NCI-H146 treated with DMSO at 0.1 percent for 48 hours (cell line): Measurements from ENCODE around the gene TUBGCP2.

Experiments used
- DNase-seq: peaks from one replicate; lab custom pipeline; 2025; ENCODE audit not compliant: unreplicated experiment; lab: John Stamatoyannopoulos, UW

TUBGCP2 gene

DNA sequence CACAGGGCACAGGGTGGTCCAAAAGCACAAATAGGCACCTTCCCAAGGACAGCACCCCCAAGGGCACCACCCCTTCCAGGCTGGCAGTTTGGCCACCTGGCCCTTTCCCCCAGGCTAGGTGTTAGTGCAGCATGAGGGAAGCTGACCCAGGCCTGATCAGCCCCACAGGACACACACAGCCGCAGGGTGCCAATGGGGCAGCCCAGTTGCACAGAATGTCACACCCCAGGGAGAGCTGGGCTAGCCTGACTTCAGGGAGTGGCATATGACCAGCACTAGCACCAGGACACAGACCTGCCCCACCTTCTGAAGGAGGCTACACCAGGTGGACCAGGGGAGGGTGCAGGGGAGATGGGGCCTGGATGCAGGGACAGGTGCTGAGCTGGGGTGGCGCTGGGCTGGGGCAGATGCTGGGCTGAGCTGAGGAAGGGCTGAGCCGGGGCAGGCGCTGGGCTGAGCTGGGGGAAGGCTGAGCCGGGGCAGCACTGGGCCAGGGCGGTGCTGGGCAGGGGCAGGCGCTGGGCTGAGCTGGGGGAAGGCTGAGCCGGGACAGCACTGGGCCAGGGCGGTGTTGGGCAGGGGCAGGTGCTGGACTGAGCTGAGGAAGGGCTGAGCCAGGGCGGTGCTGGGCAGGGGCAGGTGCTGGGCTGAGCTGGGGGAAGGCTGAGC lies 28.1 kb downstream of the TUBGCP2 start:
- no peak for DNase-seq

DNA sequence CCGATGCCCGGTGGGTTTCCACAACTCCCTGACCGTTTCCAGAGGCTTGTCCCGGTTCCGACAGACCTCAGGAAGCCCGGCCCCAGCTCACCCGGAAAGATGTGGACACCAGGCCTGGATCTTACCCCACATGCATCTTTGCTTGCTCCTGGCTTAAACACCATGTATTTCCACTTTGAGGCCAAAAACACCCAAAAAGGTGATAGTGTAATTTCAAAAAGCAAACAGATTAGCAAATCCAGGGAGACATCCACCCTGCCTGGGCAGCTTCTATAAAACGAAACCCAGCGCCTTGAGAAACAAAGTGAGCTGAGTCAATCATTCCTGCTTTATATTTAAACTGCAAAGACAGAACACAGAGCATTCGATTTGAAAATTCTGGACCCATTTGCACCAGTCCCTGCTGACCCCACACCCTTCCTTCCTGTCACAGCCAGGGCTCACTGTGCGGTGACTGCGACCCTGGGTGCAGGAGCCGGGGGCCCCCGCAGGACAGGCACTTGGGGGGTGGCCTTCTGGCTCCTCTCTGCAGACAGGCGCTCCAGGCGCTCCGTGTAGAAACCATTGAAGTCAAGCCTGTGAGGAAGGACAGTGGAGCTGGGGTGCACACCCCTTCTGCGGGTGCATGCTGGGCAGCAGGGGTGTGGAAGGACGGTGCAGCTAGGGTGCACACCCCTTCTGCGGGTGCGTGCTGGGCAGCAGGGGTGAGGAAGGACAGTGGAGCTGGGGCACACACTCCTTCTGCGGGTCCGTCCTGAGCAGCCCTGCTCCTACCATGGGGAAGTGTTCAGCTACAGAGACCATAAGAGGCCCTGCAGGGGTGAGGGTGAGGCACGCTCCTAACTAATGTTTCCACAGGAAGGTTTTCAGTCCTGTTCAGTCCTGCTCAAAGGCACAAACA lies 29.1 kb downstream of the TUBGCP2 start:
- DNase-seq = no peak

DNA sequence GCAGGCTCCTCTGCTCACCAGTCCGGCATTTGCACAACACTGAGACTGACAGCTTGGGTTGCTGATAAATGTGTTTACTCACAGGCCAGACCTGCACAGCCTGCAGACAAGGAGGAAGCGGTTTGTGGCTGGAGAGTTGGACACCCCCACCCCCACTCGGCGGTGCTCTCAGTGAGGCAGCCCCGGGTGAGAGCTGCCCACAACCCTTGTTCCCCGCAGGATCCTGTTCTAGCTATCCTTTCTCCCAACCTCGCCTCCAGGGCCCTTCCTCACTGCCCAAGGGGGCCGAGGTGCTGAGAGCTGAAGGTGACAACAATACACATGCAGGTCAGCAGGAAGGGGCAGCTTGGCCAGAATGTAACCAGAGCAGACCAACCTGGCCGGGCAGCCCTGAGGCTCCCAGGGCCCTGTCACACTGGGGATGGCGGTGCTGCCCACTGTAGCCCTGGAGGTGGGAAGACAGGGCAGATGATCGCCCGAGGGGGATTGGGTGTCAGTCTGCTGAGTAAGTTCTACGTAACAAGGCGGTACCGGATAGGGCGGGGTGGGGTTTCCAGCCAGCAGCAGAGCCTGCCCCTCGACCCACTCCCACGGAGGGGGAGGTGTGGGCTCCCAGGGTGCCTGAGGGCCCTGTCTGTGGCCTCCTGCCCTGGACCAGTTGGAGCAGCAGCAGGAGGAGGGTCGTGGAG lies 30.0 kb downstream of the TUBGCP2 start:
- no peak for DNase-seq

DNA sequence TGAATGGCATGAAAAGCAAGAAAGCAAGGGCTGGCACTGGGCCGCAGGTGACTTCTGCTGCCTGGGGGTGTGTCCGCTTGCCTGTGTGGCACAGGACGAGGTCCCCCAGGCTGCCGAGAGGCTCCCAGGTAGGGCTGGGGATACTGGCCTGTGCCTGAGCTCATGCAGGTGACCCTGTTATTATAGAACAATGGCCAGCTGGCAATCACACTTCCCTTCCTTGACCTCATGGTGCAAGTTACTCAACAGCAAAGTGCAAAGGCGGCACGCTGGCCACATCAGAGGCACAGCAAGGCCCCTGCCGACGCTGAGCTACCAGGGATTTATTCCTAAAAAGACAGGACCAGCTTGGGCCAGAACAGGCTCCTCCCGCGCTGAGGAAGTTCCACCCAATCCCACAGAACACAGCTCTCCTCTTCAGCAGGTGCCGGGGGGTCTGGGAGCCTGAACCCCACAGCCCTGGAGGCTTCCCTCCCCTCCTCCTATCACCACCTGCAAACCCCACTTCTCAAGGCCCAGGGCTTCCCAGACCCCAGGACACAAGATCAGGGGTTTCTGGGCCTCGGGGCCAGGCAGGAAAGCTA lies 30.6 kb downstream of the TUBGCP2 start:
- no peak for DNase-seq

DNA sequence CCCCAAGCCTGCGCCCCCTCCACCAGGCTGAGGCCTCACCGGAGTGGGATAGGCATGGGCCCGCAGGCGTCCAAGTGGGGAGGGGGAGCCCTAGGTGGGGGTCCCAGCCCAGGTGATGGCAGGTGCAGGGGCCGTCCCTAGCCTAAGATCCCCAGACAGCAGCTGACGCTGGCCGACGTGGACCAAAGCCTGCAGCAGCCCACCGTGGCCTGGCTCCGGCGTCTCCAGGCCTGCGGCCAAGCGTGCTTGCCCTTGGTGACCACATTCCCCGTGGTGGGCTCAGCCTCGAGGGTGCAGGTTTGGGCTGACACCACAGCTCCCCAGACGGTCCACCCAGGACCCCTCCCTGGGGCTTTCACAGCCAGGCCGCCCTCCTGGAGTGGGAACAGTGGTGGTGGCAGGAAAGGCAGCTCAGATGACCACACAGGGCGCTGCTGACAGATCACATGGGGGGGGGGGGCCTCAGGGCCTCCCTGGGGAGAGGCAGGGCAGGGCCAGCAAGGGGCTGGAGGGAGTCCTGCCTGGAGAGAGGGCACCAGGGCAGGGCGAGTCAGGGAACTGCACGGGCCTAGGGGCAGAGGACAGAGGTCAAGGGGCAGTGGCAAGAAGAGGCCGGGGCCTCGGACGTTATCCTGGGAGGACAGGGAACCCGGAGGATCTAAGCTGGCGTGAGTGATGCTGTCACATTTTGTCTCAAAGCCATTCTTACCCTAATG lies 31.2 kb downstream of the TUBGCP2 start:
- DNase-seq = no peak

DNA sequence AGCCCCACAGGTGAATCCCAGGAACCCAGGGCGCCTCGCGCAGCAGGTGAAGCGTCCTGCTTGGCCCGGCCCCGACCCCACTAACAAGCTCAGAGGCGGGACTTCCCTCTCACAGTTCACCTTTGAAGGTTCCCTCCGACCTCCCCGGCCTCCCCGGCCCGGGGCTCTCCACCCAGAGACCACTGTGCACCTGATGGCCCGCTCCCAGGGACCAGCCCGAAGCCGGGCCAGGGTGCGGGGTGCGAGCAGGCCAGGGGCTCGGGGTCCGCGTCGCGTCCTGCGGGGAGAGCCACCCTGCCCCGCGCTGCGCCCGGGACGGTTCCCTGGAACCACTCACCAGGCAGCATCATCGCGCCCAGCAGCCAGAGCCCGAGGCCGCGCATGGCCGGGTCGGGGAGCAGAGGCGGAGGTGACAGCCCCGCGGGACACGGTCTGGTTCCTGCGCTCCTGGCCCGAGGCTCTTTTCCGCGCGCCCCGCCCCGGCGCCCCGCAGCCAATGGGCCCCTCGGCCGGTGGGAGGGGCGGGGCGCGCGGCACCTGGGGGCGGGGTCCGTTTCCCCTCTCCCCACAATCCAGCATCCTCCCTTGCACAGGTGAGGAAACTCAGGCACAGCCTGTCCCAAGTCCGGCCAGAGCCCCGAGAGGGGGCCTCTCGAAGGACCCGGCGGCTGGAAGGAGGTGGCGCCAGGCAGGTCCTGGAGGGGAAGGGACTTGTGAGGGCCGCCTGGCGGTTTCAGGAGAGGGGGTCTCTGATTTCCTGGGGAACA lies 32.1 kb downstream of the TUBGCP2 start, which contains the start of gene ADAM8:
Gene ADAM8, minus strand, starts transcription at position 434 of the 767 bp plus-strand sequence. Its CDS starts 51 bp downstream, at position 383.
- no peak for DNase-seq

DNA sequence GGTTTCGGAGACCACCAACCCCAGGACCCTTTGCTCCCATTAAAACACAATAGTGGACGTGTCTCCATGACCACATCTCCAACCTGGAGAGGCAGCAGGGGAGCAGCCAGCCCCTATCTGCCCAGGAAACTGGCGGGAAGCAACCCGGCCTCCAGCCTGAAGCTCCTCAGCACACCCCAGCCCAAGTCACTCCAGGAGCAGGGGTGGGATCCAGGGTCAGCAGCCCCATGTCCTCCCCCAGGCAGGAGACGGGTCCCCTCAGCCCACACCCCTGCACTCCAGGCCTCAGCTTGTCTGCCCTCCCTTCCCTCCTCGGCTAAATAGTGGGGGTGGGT lies 32.6 kb downstream of the TUBGCP2 start:
- DNase-seq = no peak

DNA sequence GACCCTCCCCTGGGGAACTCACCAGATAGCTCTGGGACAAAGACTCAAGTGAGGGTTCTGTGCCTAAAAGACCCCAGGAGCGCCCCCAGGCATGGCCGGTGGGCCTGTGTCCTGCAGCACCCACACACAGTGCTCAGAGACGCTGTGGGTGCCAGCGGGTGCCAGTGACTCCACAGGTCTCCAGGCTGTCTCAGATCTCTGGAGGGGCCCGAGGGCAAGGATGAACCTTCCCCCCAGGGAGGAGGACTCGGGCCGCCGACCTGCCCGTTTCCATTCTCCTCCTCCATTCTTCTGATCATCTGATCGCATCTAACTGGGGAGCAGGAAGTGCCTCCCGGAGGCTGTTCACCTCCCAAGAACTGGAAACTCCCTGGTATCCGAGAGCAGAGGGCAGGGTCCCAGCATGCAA lies 33.0 kb downstream of the TUBGCP2 start:
- DNase-seq = no peak

DNA sequence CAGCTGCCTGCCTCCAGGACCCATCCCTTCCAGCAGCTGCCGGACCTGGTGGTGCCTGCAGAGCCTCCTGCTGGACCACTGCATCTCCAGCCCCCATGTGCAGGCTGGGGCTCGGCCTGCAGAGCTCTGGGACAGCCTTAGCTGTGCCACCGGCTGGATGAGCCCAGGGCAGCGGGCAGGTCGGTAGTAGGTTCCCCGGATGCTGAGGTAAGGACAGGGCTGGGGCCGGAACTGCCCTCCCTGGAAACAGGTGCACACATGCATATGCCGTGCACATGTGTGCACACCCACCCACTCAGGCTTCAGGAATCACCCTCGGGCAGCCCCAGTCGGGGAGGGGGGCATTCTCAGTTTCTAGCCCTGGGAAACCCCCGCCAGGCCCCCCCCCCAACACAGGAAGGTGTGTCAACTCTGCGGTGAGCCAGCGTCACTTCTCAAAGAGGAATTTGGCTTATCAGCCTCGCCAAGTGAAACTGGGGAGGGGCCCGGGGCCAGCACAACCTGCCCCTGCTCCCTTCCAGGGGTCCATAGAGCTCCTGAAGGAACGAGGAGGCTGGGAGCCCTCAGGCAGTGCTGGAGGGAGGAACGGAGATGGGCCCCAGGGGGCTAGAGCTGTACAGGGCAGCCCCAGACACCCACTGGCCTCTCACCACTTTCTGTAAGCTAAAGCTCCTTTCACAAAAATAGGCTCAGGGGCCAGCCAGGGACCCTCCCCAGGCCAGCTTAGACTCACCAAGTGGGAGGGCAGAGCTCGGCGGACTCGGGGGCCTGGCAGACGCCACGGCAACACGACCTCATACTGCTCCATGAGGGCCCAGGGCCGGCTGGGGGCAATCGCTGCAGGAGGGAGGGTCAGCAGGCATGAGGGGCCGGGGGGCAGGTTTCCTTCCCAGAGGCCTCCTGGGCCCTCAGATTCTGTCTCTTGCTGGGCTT lies 33.7 kb downstream of the TUBGCP2 start:
- no peak for DNase-seq

DNA sequence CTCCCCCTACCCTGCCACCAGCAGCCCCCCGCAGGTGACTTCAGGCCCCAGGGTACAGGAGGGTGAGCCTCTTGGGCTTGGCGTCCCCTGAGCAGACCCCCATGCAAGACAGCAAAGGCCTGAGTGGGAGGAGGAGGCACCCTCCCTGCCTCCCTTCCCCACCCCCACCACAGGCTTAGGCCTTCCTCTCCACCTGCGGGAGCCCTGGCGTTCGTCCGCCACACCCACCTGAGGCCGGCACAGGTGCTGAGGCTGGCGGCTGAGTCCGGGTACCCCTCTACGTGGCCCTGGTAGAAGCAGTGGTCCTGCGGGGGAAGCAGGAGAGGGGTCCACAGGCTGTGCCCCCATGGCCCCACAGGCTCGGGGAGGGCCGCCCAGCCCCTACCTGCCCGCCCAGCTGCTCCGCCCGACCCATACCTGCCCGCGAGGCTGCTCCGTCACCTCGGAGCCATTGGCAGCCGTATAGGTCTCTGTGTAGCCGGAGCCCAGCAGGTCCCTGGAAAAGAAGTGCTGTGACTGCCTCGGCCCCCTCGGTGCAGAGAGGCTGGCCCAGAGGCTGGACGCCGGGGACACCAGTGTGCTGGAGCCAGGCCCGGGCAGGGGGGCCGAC lies 35.0 kb downstream of the TUBGCP2 start:
- no peak for DNase-seq

DNA sequence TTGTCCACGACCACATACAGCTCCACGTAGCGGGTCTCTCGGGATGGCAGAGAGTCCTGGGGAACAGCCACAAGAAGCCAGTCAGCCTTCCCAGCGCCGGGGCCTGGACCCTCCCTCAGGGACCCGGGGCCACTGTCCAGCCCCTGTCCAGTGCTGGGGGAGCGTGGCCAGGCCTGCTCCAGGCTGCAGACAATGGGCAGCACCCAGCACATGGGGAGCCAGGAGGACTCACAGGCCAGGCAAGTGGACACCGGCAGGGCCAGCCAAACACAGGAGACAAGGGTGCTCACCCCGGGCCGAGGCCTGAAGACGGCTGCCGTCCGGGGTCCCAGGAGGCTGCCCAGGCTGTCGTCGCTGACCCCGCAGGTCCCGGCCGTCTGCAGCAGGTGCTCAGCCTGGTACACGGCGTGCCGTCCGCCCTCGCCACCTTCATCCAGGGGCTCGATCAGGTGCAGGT lies 35.7 kb downstream of the TUBGCP2 start:
- DNase-seq = no peak

DNA sequence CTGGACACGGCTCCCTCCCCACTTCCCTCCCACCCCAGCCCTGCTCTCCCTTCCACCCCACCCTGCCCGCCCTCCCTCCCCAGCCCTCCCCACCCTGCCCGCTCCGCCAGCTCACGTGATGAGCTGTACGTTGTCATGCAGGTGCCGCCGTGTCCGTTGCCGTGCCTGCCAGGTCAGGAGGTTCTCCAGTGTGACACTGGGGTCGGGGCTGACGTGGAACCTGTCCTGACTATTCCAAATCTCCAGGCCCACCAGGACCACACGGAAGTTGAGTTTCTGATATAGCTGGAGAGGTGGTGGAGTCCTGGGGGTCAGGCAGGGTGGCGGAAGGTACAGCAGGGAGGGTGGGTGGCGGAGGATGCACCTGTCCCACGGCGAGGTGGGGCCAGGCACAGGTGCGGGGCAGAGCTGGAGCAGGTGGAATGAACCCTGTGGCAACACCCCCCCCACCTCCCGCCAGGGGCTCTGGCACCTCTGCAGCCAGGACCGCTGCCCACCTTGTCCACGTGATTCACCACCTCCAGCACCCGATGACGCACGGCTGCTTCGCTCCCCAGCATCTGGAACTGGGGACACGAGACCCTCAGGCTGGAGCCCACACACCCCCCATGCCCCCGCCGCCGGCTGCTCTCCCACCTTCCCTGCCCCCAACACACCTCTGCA lies 36.2 kb downstream of the TUBGCP2 start:
- DNase-seq = no peak

DNA sequence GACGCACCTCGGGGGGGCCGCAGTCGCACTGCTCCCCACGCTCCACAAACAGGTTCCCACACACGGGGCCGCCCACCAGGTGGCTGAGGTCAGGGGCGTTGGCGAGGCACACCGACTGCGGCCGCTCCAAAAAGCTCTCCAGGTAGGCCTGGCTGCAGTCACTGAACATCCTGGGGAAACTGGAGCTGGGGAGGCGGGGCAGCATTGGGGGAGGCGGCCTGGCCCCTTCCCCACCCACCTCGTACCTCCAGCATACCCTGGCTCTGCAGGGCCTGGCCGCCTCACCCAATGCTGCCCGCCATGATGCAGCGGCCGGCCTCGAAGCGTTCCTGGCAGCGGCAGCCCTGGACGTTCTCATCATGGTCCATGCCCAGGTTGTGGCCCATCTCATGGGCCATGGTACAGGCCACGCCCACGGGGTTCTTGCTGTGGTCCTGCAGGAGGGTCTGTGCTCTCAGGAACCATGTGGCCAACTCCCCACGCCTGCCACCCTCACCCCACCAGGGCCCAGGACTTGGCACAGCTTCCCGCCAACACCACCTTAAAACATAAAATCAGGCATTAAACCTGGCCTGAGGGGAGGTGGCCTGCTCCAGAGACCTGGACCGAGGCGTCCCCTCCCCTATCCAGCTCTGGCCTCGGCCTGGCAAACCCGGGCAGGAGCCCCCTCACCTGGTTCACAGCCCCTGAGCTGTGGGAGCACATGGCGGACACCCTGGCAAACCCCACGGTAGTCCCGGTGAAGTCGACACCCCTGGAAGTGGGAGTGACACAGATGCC lies 37.0 kb downstream of the TUBGCP2 start:
- no peak for DNase-seq

DNA sequence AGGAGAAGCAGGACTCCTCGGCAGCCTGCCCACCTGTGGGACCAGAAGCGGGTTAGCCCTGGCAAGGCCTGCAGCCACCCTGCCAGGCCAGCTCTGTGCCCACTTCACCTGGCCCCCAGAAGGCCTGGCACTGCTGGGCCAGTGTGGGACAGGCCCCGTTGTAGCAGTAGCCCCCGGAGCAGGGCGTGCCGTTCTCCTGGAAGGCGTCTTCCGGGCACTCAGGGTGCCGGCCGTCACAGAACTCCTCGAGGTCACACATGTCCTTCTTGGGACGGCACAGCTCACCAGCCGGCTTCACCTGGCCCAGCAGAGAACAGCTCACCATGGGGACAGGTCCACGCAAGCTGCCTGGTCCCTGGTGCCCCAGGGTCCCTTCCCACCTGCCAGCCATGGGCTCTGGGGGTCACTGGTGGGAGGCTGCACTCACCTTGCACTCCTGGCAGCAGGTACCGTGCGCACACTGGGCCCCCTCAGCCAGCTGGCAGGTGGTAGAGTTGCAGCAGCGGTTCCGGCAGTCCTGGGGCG lies 37.8 kb downstream of the TUBGCP2 start:
- DNase-seq = no peak

DNA sequence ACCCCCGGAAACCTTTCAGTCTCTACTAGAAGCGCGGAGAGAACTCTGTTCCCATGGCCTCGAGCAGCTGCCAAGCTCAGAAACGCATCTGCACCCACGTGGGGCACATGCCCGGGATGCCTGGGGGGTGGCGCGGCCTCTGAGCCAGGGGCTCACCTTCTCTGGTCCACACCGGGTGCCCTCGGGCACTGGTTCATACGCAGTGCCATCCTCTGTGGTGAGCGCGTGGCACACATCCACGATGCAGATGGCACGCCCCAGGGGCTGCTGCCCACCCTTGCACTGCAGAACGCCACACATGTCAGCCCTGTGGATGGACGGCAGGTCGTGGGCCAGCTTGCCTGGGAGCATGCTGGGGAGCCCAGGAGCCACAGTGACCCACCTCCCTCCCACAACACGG lies 38.5 kb downstream of the TUBGCP2 start:
- DNase-seq = no peak

DNA sequence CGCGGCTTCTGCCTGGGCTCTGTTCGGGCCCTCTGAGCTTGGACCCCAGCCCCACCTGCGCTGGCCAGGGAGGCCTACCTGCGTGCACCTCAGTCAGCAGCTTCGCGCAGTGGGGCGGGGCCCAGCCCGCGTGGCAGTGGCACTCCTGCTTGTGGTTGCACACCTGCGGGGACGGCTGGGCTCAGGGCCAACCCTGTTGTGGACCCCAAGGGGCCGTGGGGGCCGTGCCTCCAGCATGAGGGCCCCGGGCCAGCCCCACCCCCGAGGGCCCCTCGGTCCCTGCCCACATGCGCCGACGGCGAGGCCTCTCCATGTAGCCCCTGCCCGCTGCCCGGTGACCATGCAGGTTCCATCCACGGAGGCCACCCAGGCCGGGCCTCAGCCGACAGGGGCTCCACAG lies 39.3 kb downstream of the TUBGCP2 start:
- no peak for DNase-seq

DNA sequence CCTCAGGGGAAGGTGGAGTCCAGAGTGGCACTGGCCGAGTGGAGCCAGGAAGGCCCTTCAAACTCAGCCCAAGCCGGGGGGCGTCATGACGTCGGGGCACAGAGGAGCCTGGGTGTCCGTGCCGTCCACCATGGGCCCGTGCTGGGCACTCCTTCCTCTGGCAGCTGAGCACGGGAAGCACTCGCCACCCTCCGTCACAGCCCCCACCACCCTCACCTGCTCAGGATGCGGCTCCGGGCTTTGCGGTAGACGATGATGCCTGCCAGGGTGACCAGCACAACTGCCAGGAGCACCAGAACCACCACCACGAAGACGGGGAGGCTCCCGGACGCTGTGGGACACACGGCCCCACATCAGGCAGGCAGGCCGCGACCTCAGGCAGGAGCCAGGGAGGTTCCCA lies 40.1 kb downstream of the TUBGCP2 start:
- no peak for DNase-seq
